ENCODE data around the gene HOTAIR. TPM values are rescaled to one million over a fixed set of nuclear protein-coding genes. Genes with fewer than 3 reads are reported as not detected.

HOTAIR gene
- total RNA-seq, 1 experiment from 2014 or later = not detected

GRCh38 chr12:53995002-53995377 is 20.2 kb upstream of the HOTAIR start:
- Mint-ChIP-seq H3K4me1 (peaks cover 39% of the 10 kb centered on the region), H3K27ac (no peak overlapping the region), H3K36me3 (no peaks in the 10 kb centered on the region), H3K4me3 (peak overlapping the region; percentile 56), H3K9me3 (no peaks in the 10 kb centered on the region), H3K27me3 (ENCODE audit: low read depth) (peaks cover 100% of the 10 kb centered on the region)
- POLR2A ChIA-PET = no interaction called here
- TF ChIP-seq PRDM15 (CRISPR knock-in tag; IDR thresholded peaks at IDR 0.05) (peak; percentile 45; the same call in 1 of the 2 replicates), ZBTB21 (CRISPR knock-in tag; IDR thresholded peaks at IDR 0.05; ENCODE audit: borderline replicate concordance) (no peak), NFE2L1 (CRISPR knock-in tag; IDR thresholded peaks at IDR 0.05) (no peak)
- DNase-seq (ENCODE audit: low spot score) = no peak
- ATAC-seq = no peak
- CTCF ChIA-PET = interaction anchor here (0.6 to 2.1 kb wide), 11 partner anchors 9 to 248 kb away, joined by 3 to 10 read pairs (median 6); partner anchors contain the start of genes HOXC10 and HOXC5

GRCh38 chr12:53994264-53995001 is 19.7 kb upstream of the HOTAIR start:
- no peak for DNase-seq (ENCODE audit: low spot score)
- CTCF ChIA-PET = interaction anchor here (0.6 to 2.1 kb wide), 10 partner anchors 8 to 248 kb away, joined by 3 to 10 read pairs (median 6); partner anchors contain the start of genes HOXC10 and HOXC5
- no peak overlapping the region for H3K27ac Mint-ChIP-seq
- H3K9me3 Mint-ChIP-seq = no peaks in the 10 kb centered on the region
- peaks cover 38% of the 10 kb centered on the region for H3K4me1 Mint-ChIP-seq
- POLR2A ChIA-PET = interaction anchor here (0.9 kb wide), 1 partner anchor 23 kb away, joined by 3 read pairs; no protein-coding TSS in a partner anchor
- no peaks in the 10 kb centered on the region for H3K36me3 Mint-ChIP-seq
- ATAC-seq = no peak; the same call in 1 of the 2 replicates
- H3K4me3 Mint-ChIP-seq = peak overlapping the region; percentile 56
- peaks cover 100% of the 10 kb centered on the region for H3K27me3 Mint-ChIP-seq (ENCODE audit: low read depth)
- TF ChIP-seq PRDM15 (CRISPR knock-in tag; IDR thresholded peaks at IDR 0.05) = peak; percentile 63; the same call in 1 of the 2 replicates
- TF ChIP-seq ZNF423 (CRISPR knock-in tag; IDR thresholded peaks at IDR 0.05) = no peak

- Mint-ChIP-seq H3K9me3 (no peaks in the 10 kb centered on the region), H3K27ac (no peak overlapping the region), H3K27me3 (ENCODE audit: low read depth) (peaks cover 100% of the 10 kb centered on the region), H3K36me3 (no peaks in the 10 kb centered on the region), H3K4me3 (peak overlapping the region; percentile 14; the same call in 1 of the 2 replicates), H3K4me1 (peaks cover 42% of the 10 kb centered on the region)
- ChIA-PET CTCF (interaction anchor here (0.9 to 1.7 kb wide), 2 partner anchors 12 to 214 kb away, joined by 3 to 8 read pairs; no protein-coding TSS in a partner anchor), POLR2A (interaction anchor here (0.9 kb wide), 1 partner anchor 24 kb away, joined by 3 read pairs; no protein-coding TSS in a partner anchor)
- no peak for DNase-seq (ENCODE audit: low spot score)
- no peak for ATAC-seq
- TF ChIP-seq IRF2 (CRISPR knock-in tag; IDR thresholded peaks at IDR 0.05; ENCODE audit: borderline replicate concordance, low read depth) = no peak
- TF ChIP-seq CREM (CRISPR knock-in tag; IDR thresholded peaks at IDR 0.05) = no peak
- TF ChIP-seq CBFB (CRISPR knock-in tag; IDR thresholded peaks at IDR 0.05; ENCODE audit: low read depth) = no peak
- no peak for TF ChIP-seq PRDM15 (CRISPR knock-in tag; IDR thresholded peaks at IDR 0.05)
- TF ChIP-seq PREB (CRISPR knock-in tag; IDR thresholded peaks at IDR 0.05; ENCODE audit: borderline replicate concordance) = no peak
- TF ChIP-seq CTCF (IDR thresholded peaks at IDR 0.05) = no peak
- no peak for TF ChIP-seq ELF4 (CRISPR knock-in tag; IDR thresholded peaks at IDR 0.05; ENCODE audit: low read depth)
- TF ChIP-seq NR1H2 (CRISPR knock-in tag; IDR thresholded peaks at IDR 0.05) = no peak
- TF ChIP-seq AR (CRISPR knock-in tag; IDR thresholded peaks at IDR 0.05) = no peak
Observed at GRCh38 chr12:53994009-53994263, 19.2 kb upstream of the HOTAIR start.

Measured in WTC11 (cell line).